Smooth muscle cell (in vitro differentiated cells): Measurements from ENCODE around the gene COL5A1. TPM values are rescaled to one million over a fixed set of nuclear protein-coding genes. Genes with fewer than 3 reads are reported as not detected.

Experiments used
- DNase-seq: peaks from one replicate; lab custom pipeline; 2025; ENCODE audit not compliant: unreplicated experiment; lab: John Stamatoyannopoulos, UW
- H2AFZ ChIP-seq: fragments of 200-600 bp; sonication (generic); 2 replicates; pipeline ENCODE4 v1.6.0; 2016; ENCODE audit warnings: antibody characterized with exemption, low read depth, mild to moderate bottlenecking
- H3F3A ChIP-seq: fragments of 200-600 bp; sonication (generic); 2 replicates; pipeline ENCODE4 v1.6.0; 2017; ENCODE audit warnings: antibody characterized with exemption, low read depth
- H3K27ac ChIP-seq: fragments of 200-600 bp; sonication (generic); 2 replicates; pipeline ENCODE4 v1.5.1; 2016; ENCODE audit warnings: low read depth, mild to moderate bottlenecking
- H3K27me3 ChIP-seq: fragments of 200-600 bp; sonication (generic); 2 replicates; pipeline ENCODE4 v1.6.1; 2016; ENCODE audit warnings: low read depth, mild to moderate bottlenecking
- H3K36me3 ChIP-seq: fragments of 200-600 bp; sonication (generic); 2 replicates; pipeline ENCODE4 v1.5.1; 2016; ENCODE audit warnings: low read depth
- H3K4me1 ChIP-seq: fragments of 200-600 bp; sonication (generic); 2 replicates; pipeline ENCODE4 v1.5.1; 2016; ENCODE audit warnings: low read depth
- H3K4me2 ChIP-seq: fragments of 200-600 bp; sonication (generic); 2 replicates; pipeline ENCODE4 v1.6.0; 2016; ENCODE audit warnings: mild to moderate bottlenecking
- H3K4me3 ChIP-seq: fragments of 200-600 bp; sonication (generic); 2 replicates; pipeline ENCODE4 v1.5.1; 2016; ENCODE audit warnings: mild to moderate bottlenecking
- H3K79me2 ChIP-seq: fragments of 200-600 bp; sonication (generic); 2 replicates; pipeline ENCODE4 v1.6.0; 2016; ENCODE audit warnings: low read depth, mild to moderate bottlenecking
- H3K9ac ChIP-seq: fragments of 200-600 bp; sonication (generic); 2 replicates; pipeline ENCODE4 v1.6.0; 2016; ENCODE audit warnings: low read depth
- H3K9me3 ChIP-seq: fragments of 200-600 bp; sonication (generic); replicated peaks from 2 replicates; pipeline ENCODE4 v1.5.1; 2016; ENCODE audit warnings: low read depth
- H4K20me1 ChIP-seq: fragments of 200-600 bp; sonication (generic); 2 replicates; pipeline ENCODE4 v1.6.0; 2016; ENCODE audit warnings: low read depth
- WGBS: methylation state at CpG from one replicate; pipeline ENCODE4 v1.1.7; 2016; ENCODE audit warnings: low lambda C conversion rate; 5-methylcytosine and 5-hydroxymethylcytosine counted together
- polyA plus RNA-seq: library from polyadenylated mRNA; unstranded; fragments of >200 nt; fragmentation: Nextera tagmentation; extraction: Ambion mirVana; gene quantifications from 2 replicates; pipeline ENCODE4 v1.2.1, GENCODE V29; 2016
- total RNA-seq: library from RNA; depleted of rRNA; stranded (reverse); fragments of >200 nt; gene quantifications from 2 replicates; pipeline ENCODE4 v1.2.3, GENCODE V29; 2014
- TF ChIP-seq, protein P1 (sequence below): fragments of 200-600 bp; sonication (generic); IDR thresholded peaks from 2 replicates; pipeline ENCODE4 v1.5.1; 2017; ENCODE audit warnings: borderline replicate concordance, mild to moderate bottlenecking, antibody characterized with exemption; ENCODE audit not compliant: insufficient read depth, poor library complexity, severe bottlenecking

The COL5A1 gene
- total and polyA plus RNA-seq, 2 experiments from 2014 or later, result 1,084 to 1,443 TPM

GRCh38 chr9:134867917-134868750, 226.5 kb downstream of the COL5A1 start:
- TF ChIP-seq, protein P1, sequence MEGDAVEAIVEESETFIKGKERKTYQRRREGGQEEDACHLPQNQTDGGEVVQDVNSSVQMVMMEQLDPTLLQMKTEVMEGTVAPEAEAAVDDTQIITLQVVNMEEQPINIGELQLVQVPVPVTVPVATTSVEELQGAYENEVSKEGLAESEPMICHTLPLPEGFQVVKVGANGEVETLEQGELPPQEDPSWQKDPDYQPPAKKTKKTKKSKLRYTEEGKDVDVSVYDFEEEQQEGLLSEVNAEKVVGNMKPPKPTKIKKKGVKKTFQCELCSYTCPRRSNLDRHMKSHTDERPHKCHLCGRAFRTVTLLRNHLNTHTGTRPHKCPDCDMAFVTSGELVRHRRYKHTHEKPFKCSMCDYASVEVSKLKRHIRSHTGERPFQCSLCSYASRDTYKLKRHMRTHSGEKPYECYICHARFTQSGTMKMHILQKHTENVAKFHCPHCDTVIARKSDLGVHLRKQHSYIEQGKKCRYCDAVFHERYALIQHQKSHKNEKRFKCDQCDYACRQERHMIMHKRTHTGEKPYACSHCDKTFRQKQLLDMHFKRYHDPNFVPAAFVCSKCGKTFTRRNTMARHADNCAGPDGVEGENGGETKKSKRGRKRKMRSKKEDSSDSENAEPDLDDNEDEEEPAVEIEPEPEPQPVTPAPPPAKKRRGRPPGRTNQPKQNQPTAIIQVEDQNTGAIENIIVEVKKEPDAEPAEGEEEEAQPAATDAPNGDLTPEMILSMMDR, result no peak
- Histone ChIP-seq H3F3A (no peaks in the 10 kb centered on the region), H3K9ac (no peak overlapping the region), H3K79me2 (no peaks in the 10 kb centered on the region), H3K4me1 (no peaks in the 10 kb centered on the region), H3K27ac (no peak overlapping the region), H3K9me3 (no peaks in the 10 kb centered on the region), H4K20me1 (no peaks in the 10 kb centered on the region), H3K4me3 (no peak overlapping the region), H3K36me3 (no peaks in the 10 kb centered on the region), H2AFZ (no peak overlapping the region), H3K27me3 (no peaks in the 10 kb centered on the region), H3K4me2 (no peak overlapping the region)
- no peak for DNase-seq
- 93% methylated on average over 22 of the region's 22 CpGs for WGBS

- no peaks in the 10 kb centered on the region for H3K79me2 ChIP-seq
- TF ChIP-seq, protein P1, result no peak
- H3K36me3 ChIP-seq, result no peaks in the 10 kb centered on the region
- H4K20me1 ChIP-seq, result no peaks in the 10 kb centered on the region
- no peak overlapping the region for H2AFZ ChIP-seq
- H3K27me3 ChIP-seq, result no peaks in the 10 kb centered on the region
- no peak overlapping the region for H3K4me3 ChIP-seq
- DNase-seq, result no peak
- no peaks in the 10 kb centered on the region for H3K9me3 ChIP-seq
- H3F3A ChIP-seq, result no peaks in the 10 kb centered on the region
- H3K4me1 ChIP-seq, result no peaks in the 10 kb centered on the region
- no peak overlapping the region for H3K27ac ChIP-seq
- WGBS, result 91% methylated on average over 25 of the region's 25 CpGs
- no peak overlapping the region for H3K9ac ChIP-seq
- H3K4me2 ChIP-seq, result no peak overlapping the region
Observed at GRCh38 chr9:134868751-134869553, 227.3 kb downstream of the COL5A1 start.

DNA sequence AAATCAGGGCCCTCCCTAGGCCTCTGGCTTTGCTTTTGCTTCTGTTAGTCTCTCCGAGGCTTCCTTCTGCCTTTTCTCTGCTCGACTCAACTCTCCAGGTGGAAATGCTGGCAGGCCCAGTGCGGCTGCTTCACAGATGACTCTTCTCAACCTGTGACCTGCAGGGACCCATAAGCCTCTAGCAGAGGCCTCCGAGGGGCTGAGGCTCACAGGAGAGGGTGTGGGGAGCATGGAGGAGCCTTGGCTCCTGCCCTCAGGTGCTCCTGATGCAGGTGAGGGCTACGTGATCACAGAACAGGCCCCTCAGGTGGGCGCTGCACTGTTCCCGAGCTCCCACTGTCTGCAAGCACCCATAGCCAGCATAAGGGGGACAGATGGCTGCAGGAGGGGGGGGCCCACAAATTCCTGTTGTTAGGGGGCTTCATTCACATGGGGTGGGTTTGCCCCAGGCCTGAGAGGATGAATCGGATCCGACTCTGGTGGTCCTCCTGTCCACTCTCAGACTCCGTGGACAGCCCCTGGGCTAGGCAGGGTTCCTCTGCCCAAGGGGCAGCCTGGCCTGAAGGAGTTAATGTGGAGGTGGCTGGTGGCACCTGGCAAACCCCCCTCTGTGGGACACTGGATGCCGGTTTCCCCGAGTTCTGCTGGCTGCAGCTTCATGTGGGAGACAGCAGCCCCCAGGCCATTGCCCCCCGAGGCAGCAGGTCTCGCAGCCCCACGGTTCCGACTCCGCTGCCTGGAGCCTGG, 228.1 kb downstream of the COL5A1 start:
- H3F3A ChIP-seq, result no peaks in the 10 kb centered on the region
- H3K4me3 ChIP-seq, result no peak overlapping the region
- no peaks in the 10 kb centered on the region for H3K27me3 ChIP-seq
- H4K20me1 ChIP-seq, result no peaks in the 10 kb centered on the region
- H3K4me2 ChIP-seq, result no peak overlapping the region
- TF ChIP-seq, protein P1, result no peak
- no peak overlapping the region for H3K9ac ChIP-seq
- no peak overlapping the region for H2AFZ ChIP-seq
- DNase-seq, result no peak
- H3K9me3 ChIP-seq, result no peaks in the 10 kb centered on the region
- H3K4me1 ChIP-seq, result no peaks in the 10 kb centered on the region
- WGBS, result 90% methylated on average over 15 of the region's 17 CpGs
- no peaks in the 10 kb centered on the region for H3K36me3 ChIP-seq
- no peaks in the 10 kb centered on the region for H3K79me2 ChIP-seq
- H3K27ac ChIP-seq, result no peak overlapping the region
